Memory B cell (primary cell): ENCODE results near the gene SRPRB.

ENCODE experiments used
- ATAC-seq: fragments of 150-1000 bp; cut with Tn5 transposase; 2 replicates; pipeline ENCODE4 v1.10.0; 2021; ENCODE audit warnings: low read depth, mild to moderate bottlenecking, moderate library complexity
- DNase-seq, 2 donors: peaks; one replicate each; pipeline ENCODE4 v3.0.0; 2022; ENCODE audit warnings: low spot score in 2 of 2
- H3K27ac Mint-ChIP-seq: one replicate; pipeline ENCODE4 v1.8.0; 2022; ENCODE audit warnings: mild to moderate bottlenecking, moderate library complexity, mixed read lengths
- H3K27me3 Mint-ChIP-seq: one replicate; pipeline ENCODE4 v1.8.0; 2022; ENCODE audit warnings: mixed read lengths
- H3K36me3 Mint-ChIP-seq: one replicate; pipeline ENCODE4 v1.8.0; 2022; ENCODE audit warnings: mild to moderate bottlenecking, mixed read lengths
- H3K4me1 Mint-ChIP-seq: one replicate; pipeline ENCODE4 v1.8.0; 2022; ENCODE audit warnings: mixed read lengths
- H3K4me3 Mint-ChIP-seq: one replicate; pipeline ENCODE4 v1.8.0; 2022; ENCODE audit warnings: mild to moderate bottlenecking, moderate library complexity, mixed read lengths
- H3K9me3 Mint-ChIP-seq: one replicate; pipeline ENCODE4 v1.8.0; 2022; ENCODE audit warnings: mixed read lengths

The SRPRB gene, protein sequence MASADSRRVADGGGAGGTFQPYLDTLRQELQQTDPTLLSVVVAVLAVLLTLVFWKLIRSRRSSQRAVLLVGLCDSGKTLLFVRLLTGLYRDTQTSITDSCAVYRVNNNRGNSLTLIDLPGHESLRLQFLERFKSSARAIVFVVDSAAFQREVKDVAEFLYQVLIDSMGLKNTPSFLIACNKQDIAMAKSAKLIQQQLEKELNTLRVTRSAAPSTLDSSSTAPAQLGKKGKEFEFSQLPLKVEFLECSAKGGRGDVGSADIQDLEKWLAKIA

DNA sequence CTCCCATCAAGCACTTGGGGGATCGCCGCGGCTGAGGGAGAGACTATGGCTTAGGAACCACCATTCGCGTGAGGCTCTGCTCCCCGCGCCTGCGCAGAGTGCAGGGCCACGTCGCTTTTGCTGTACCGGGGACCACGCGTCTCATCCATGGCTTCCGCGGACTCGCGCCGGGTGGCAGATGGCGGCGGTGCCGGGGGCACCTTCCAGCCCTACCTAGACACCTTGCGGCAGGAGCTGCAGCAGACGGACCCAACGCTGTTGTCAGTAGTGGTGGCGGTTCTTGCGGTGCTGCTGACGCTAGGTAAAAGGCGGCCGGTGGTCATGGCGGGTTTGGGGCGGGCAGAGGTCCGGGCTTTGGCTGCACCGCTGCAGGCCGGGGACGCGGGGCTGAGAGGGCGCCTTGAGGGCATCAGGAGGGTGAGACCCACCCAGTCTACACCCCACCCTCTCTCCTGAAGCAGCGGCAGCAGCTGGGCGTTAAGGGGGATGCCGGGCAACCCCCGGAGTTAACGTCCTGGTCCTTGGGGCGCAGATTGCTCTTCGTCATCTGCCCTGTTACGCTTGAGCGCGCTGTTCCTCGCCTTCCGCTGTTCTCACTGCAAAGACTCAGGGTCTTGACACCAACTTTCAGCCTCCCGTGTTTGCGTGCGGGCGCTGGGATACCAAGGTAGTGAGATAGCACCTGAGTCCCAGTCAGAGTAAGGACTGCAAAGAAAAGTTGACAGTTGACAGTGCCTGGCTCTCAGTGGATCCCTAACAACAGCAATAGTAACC is at the start of gene SRPRB:
TSS of gene SRPRB (plus strand) at position 114 of the 774 bp plus-strand sequence. CDS start at position 148, 34 bp downstream.
- Mint-ChIP-seq H3K4me3 (peak within 1 kb of the TSS; percentile 95), H3K4me1 (peaks cover 7% of the 10 kb centered on the region), H3K27ac (peak within 1 kb of the TSS; percentile 96), H3K27me3 (peaks cover 2% of the 10 kb centered on the region), H3K9me3 (no peaks in the 10 kb centered on the region), H3K36me3 (peaks cover 2% of the 10 kb centered on the region)
- DNase-seq (peak; percentile 88 to 92), ATAC-seq (peak; percentile 95)

DNA sequence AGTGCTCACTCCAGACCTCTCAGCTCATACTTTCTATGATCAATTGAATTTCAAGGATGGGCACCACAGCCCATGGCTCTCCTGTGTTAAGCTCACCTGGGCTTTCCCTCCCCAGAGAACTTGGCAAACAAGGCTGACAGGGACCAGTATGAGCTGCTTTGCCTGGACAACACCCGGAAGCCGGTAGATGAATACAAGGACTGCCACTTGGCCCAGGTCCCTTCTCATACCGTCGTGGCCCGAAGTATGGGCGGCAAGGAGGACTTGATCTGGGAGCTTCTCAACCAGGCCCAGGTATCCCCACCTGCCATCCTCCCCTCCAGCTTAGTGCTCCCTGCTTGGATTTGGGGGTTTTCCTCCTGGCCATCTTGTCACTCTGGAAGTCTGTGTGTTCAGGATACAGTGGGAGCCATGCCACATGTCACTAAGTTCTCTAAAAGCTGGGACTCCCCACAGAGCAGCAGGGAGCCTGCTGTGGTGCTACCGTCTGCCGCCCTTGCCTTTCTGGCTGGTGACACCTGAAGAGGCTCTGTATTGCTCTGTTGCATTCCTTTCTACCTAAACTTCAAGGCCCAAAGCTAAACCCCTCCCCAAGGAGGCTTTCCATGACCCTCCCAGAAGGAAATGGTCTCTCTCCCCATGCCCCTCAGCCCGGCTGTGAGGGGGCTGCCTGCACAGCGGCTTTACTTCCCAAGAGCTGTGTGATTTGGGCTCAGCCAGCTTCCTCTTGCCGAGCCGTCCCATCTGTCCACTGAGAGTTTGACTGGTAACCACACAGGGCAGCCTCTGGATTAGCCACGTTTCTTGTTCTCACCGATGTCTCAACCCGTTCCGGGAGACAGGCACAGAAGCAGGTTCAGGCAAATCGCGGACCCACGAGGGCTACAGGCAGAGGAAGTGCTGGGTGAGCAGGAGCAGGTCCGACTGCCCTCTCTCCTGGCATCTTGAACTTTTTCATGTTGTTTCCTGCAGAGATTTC is 48.6 kb upstream of the SRPRB start:
- no peaks in the 10 kb centered on the region for H3K4me1 Mint-ChIP-seq
- no peak overlapping the region for H3K27ac Mint-ChIP-seq
- H3K27me3 Mint-ChIP-seq = peaks cover 5% of the 10 kb centered on the region

DNA sequence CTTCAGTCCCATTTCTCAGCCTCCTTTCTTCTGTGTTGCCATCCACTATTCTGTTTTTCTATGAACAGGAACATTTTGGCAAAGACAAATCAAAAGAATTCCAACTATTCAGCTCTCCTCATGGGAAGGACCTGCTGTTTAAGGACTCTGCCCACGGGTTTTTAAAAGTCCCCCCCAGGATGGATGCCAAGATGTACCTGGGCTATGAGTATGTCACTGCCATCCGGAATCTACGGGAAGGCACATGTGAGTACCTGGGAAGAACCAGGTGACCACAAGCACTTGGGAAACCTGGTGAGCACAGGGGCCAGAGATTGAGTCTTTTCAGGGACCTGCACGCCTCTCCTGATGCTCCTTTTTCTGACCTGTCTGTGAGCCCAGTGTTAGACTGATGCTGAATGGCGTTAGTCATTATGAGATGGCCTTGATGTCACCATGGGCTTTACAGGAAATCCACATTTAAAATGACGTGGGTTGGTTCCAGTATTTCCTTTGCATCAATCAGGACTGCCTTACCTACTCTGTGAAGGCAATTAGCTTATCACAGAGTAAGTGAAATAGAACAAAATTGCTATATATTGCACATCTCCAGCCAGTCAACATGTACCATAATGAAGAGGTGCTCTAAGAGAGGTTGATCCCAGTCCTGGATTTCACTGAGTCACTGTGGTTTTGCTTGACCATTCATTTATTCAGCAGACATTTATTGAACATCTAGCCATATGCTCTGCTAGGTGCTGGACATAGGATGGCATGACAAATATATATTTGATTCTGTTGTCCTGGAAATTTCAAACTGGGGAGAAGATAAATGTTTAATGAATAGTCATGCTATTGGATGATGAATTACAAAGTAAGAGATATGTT is 47.7 kb upstream of the SRPRB start:
- Mint-ChIP-seq H3K36me3 (no peaks in the 10 kb centered on the region), H3K4me3 (no peak overlapping the region), H3K4me1 (no peaks in the 10 kb centered on the region), H3K9me3 (no peaks in the 10 kb centered on the region), H3K27ac (no peak overlapping the region), H3K27me3 (peaks cover 4% of the 10 kb centered on the region)
- ATAC-seq (no peak), DNase-seq (no peak)

More for the DNA sequence above, 48.6 kb upstream of the SRPRB start:
- no peak for DNase-seq
- H3K9me3 Mint-ChIP-seq = no peaks in the 10 kb centered on the region
- H3K4me3 Mint-ChIP-seq = no peak overlapping the region
- no peak for ATAC-seq
- H3K36me3 Mint-ChIP-seq = no peaks in the 10 kb centered on the region

DNA sequence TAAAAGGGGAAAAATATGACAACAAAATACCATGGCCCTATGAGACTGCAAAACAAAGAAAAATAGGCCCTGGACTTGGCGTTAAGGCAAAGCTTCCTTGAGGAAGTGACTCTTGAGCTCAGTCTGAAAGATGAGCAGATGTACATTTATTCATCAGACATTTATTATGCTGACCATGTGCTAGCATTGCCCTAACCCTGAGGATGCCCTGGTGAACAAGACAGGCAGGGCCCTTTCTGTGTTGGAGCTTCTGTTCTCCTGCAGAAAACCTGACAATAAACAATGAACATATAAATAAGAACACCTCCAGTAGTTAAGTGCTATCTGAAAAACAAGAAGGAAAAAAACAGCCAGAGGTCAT is 47.1 kb upstream of the SRPRB start:
- Mint-ChIP-seq H3K27me3 (peaks cover 4% of the 10 kb centered on the region), H3K27ac (no peak overlapping the region), H3K36me3 (no peaks in the 10 kb centered on the region), H3K9me3 (no peaks in the 10 kb centered on the region), H3K4me1 (no peaks in the 10 kb centered on the region), H3K4me3 (no peak overlapping the region)
- DNase-seq = no peak
- ATAC-seq = no peak

DNA sequence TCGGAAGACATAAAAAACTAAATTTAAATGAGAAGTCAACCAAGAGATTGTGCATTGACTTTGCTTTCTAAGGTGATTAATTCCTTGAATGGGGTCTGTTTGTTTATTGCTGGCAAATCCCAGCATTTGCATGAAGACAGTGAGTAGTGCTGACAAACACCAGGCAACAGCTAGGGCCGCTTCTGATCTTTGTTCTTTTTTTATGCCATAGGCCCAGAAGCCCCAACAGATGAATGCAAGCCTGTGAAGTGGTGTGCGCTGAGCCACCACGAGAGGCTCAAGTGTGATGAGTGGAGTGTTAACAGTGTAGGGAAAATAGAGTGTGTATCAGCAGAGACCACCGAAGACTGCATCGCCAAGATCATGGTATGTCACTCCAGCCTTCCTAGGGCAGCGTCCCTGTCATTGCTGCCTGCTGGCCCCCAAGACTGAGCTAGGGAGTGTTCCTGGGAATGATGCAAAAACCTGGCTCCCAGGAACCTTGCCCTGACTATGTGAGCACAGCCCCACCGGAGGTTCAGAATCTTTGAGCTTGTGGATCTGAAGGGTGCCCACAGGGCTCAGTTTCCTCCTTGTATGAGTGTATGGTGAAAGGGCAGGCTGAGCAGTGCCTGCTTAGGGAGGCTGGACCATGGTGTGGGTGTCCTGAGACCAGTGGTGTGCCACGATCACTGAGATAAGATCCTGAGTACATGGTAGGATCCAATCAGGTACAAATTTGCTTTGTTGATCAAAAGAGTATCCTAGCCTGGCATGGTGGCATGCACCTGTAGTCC is 46.5 kb upstream of the SRPRB start:
- Mint-ChIP-seq H3K27ac (no peak overlapping the region), H3K4me1 (no peaks in the 10 kb centered on the region), H3K36me3 (no peaks in the 10 kb centered on the region), H3K4me3 (no peak overlapping the region), H3K27me3 (peaks cover 4% of the 10 kb centered on the region), H3K9me3 (no peaks in the 10 kb centered on the region)
- no peak for ATAC-seq
- DNase-seq = no peak

DNA sequence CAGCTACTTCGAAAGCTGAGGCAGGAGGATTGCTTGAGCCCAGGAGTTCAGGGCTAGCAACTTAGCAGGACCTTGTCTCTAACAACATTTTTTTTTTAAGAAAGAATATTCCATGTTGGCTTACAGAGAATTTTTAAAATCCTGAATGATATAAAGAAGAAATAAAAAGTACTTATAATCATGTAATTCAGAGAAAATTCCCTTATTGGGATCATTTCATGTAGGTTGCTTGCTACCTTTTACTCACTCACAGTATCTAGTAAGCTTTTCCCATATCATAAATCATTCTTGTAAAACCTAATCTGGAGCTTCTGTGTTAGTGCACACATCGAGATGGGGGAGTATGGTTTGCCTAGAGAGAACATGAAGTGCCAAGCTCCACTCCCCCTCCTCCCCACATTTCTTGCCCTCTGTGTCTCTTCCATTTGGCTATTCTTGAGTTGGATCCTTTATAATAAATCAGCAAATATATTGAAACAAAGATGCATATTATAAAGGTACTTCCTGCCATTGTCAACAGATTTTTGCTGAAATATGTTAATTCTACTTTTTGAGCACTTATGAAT is 45.8 kb upstream of the SRPRB start:
- DNase-seq = no peak

DNA sequence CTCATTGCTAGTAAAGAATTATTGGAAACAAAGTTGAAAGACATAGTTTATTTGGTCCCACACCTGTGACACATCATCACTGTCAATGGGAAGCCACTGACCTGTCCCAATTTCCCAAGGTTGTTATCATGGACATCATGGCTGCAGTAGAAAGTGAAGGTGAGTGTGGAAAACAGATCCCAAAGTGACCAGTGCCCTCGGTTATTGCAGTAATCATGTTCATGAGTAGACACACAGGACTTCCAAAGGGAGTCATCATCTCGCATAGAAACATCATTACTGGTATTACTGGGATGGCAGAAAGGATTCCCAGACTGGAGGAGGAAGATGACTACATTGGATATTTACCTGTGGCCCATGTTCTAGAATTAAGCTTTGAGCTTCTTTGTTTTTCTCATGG is 44.7 kb upstream of the SRPRB start:
- no peak for ATAC-seq
- H3K9me3 Mint-ChIP-seq = no peaks in the 10 kb centered on the region
- peaks cover 4% of the 10 kb centered on the region for H3K27me3 Mint-ChIP-seq
- DNase-seq = no peak
- H3K4me1 Mint-ChIP-seq = no peaks in the 10 kb centered on the region
- H3K27ac Mint-ChIP-seq = no peak overlapping the region
- no peaks in the 10 kb centered on the region for H3K36me3 Mint-ChIP-seq
- no peak overlapping the region for H3K4me3 Mint-ChIP-seq

More for the DNA sequence above, 45.8 kb upstream of the SRPRB start:
- Mint-ChIP-seq H3K36me3 (no peaks in the 10 kb centered on the region), H3K4me1 (no peaks in the 10 kb centered on the region), H3K27ac (no peak overlapping the region), H3K4me3 (no peak overlapping the region), H3K9me3 (no peaks in the 10 kb centered on the region), H3K27me3 (peaks cover 4% of the 10 kb centered on the region)
- no peak for ATAC-seq

DNA sequence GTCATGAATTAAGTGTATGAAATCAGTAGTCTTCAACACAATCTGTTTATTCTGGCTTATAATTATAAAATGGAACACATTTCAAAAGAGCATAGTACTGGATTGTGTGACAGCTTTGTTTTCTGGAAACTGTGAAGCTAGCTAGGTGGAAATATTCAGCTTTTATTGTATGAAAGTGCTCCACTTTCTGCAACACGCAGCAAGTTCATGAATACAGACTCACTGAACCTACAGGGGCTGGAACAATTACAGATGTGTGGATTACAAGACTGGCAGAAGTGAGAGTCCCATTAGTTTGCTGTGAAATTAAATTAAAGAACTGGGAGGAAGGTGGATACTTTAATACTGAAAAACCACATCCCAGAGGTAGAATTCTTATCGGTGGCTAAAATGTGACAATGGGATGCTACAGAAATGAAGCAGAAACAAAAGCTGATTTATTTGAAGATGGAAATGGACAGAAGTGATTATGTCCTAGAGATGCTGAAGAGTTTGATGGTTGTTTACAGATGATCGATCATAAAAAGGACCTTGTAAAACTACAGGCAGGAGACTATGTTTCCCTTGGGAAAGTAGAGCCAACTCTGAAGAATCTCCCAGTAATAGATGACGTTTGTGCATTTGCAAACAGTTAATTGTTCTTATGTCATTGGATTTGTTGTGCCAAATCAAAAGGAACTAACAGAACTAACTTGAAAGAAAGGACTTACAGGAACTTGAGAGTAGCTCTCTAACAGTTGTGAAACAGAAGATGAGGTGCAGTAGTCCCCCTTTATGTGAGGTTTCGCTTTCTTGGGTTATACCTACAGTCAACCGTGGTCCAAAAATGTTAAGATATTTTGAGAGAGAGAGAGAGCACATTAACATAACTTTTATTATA is 43.8 kb upstream of the SRPRB start:
- no peaks in the 10 kb centered on the region for H3K9me3 Mint-ChIP-seq

DNA sequence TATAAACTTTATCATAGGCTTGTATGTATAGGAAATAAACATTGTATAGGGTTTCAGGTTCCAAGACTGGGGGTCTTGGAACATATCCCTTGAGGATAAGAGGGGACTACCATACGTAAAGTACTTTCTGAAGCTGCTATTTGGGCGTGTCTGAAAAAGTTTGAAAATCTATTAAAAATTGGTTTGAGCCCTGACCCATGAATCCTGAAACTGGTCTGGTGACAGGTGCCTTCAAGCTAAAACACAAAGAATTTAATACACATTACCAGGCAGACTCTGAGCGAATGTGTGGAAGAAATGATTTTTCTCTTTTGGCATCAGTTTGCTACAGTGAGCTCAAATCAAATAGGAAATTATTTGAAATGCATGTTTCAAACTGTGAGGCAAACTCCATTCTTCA is 43.1 kb upstream of the SRPRB start:
- Mint-ChIP-seq H3K9me3 (no peaks in the 10 kb centered on the region), H3K4me3 (no peak overlapping the region), H3K4me1 (no peaks in the 10 kb centered on the region), H3K27me3 (peaks cover 4% of the 10 kb centered on the region), H3K36me3 (no peaks in the 10 kb centered on the region), H3K27ac (no peak overlapping the region)
- DNase-seq (no peak), ATAC-seq (no peak)

More for the DNA sequence above, 43.8 kb upstream of the SRPRB start:
- ATAC-seq (no peak), DNase-seq (no peak)
- no peak overlapping the region for H3K27ac Mint-ChIP-seq
- peaks cover 4% of the 10 kb centered on the region for H3K27me3 Mint-ChIP-seq
- no peaks in the 10 kb centered on the region for H3K36me3 Mint-ChIP-seq
- H3K4me1 Mint-ChIP-seq = no peaks in the 10 kb centered on the region
- no peak overlapping the region for H3K4me3 Mint-ChIP-seq

DNA sequence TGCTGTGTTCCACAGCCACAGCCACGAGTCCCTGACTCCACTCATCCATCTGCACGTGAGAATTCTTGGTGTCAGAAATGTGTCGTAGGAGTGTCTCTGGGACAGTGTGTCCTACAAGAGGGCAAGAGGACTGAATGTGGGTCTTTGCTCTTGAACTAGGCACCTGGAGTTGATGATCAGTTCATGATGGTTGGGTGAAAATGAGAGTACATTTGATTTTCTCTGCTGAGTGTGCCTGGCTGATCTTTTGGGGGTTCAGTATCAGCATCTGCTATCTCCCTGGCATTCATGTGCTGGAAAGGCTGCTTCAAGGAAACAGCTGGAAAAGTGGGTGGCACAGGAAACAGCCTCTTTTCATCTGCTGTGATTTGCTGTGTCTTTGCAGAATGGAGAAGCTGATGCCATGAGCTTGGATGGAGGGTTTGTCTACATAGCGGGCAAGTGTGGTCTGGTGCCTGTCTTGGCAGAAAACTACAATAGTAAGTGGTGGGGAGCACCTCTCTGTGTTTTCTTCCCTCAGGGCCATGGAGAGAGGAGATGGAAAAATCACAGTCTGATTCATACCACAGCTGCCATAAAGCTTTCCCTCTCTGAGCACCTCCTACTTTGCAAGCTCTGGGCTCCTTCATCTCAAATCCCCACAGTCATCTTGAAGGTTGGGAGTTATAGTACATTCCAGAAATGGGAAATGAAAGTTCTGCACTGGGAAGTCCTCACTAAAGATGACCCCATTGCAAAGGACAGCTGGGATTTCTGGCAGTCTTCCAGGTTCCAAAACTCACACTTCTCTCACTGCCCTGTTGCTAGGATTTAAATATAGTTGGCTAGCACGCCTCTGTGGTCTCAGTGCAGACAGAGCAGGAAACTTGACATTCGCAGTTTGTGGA is 41.6 kb upstream of the SRPRB start:
- ATAC-seq (no peak), DNase-seq (no peak)
- H3K9me3 Mint-ChIP-seq = no peaks in the 10 kb centered on the region
- H3K4me3 Mint-ChIP-seq = no peak overlapping the region
- no peaks in the 10 kb centered on the region for H3K4me1 Mint-ChIP-seq
- H3K36me3 Mint-ChIP-seq = no peaks in the 10 kb centered on the region
- H3K27ac Mint-ChIP-seq = no peak overlapping the region
- H3K27me3 Mint-ChIP-seq = no peaks in the 10 kb centered on the region

DNA sequence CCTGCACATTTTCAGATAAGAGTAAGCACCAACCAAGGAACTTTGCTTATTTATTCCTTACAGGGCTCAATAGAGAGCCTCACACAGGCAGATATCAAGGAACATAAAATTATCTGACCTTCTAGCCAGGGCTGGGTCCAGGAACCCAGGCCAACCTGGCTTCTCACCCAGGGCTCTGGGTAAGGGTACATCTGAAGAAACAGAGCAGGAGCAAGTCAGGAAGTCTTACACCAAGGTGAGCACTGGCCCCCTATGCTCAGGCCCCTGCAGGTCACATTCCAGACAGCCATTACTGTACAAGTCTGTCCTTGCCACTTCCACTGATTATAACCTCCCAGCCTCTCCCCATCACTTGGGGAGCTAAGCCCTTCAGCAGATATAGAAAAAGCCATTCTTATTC is 40.4 kb upstream of the SRPRB start:
- H3K27ac Mint-ChIP-seq = no peak overlapping the region
- no peak overlapping the region for H3K4me3 Mint-ChIP-seq
- no peaks in the 10 kb centered on the region for H3K9me3 Mint-ChIP-seq
- H3K36me3 Mint-ChIP-seq = no peaks in the 10 kb centered on the region
- ATAC-seq (no peak), DNase-seq (no peak)
- no peaks in the 10 kb centered on the region for H3K4me1 Mint-ChIP-seq
- no peaks in the 10 kb centered on the region for H3K27me3 Mint-ChIP-seq
